ENCODE data around the gene AKR7A3. TPM values are rescaled to one million over a fixed set of nuclear protein-coding genes. Genes with fewer than 3 reads are reported as not detected.

The AKR7A3 gene
- total RNA-seq, 1 experiment from 2014 or later = 1.9 TPM

- Histone ChIP-seq H3K4me3 (ENCODE audit: low read depth, low read length, poor library complexity, severe bottlenecking) (no peak overlapping the region), H3K27ac (ENCODE audit: low read depth, low read length, poor library complexity, severe bottlenecking) (no peak overlapping the region), H3K4me1 (ENCODE audit: insufficient read depth, low read length, poor library complexity, severe bottlenecking) (no peaks in the 10 kb centered on the region), H3K36me3 (ENCODE audit: insufficient read depth, low read length, poor library complexity, severe bottlenecking) (no peaks in the 10 kb centered on the region), H3K27me3 (replicated peaks; ENCODE audit: insufficient read depth, low read depth, low read length, poor library complexity) (no peaks in the 10 kb centered on the region), H3K9me3 (ENCODE audit: low read depth, low read length, poor library complexity, severe bottlenecking) (no peaks in the 10 kb centered on the region)
- BruUV-seq (replicated peaks) = no TSS peak
- ChIA-PET CTCF (no interaction called here), POLR2A (ENCODE audit: low non-redundant PET) (no interaction called here)
- intact Hi-C loops (cut with micrococcal nuclease; ENCODE audit: unreplicated experiment) = no loop called here
- DNase-seq (ENCODE audit: low spot score) = no peak
- TF ChIP-seq CTCF (conservative IDR thresholded peaks at IDR 0.05; ENCODE audit: low read depth, low read length) (no peak), EZH2 (IDR thresholded peaks at IDR 0.05; ENCODE audit: borderline replicate concordance, low read depth, low read length, poor library complexity, severe bottlenecking) (no peak)
Observed at GRCh38 chr1:19336543-19336942, 48.0 kb upstream of the AKR7A3 start.

- H3K36me3 ChIP-seq (ENCODE audit: insufficient read depth, low read length, poor library complexity, severe bottlenecking) = no peaks in the 10 kb centered on the region
- TF ChIP-seq EZH2 (IDR thresholded peaks at IDR 0.05; ENCODE audit: borderline replicate concordance, low read depth, low read length, poor library complexity, severe bottlenecking) (no peak), CTCF (conservative IDR thresholded peaks at IDR 0.05; ENCODE audit: low read depth, low read length) (no peak)
- intact Hi-C loops (cut with micrococcal nuclease; ENCODE audit: unreplicated experiment) = no loop called here
- H3K27ac ChIP-seq (ENCODE audit: low read depth, low read length, poor library complexity, severe bottlenecking) = no peak overlapping the region
- CTCF ChIA-PET = no interaction called here
- POLR2A ChIA-PET (ENCODE audit: low non-redundant PET) = no interaction called here
- H3K4me1 ChIP-seq (ENCODE audit: insufficient read depth, low read length, poor library complexity, severe bottlenecking) = no peaks in the 10 kb centered on the region
- no peaks in the 10 kb centered on the region for H3K9me3 ChIP-seq (ENCODE audit: low read depth, low read length, poor library complexity, severe bottlenecking)
- DNase-seq (ENCODE audit: low spot score) = no peak
- no peak overlapping the region for H3K4me3 ChIP-seq (ENCODE audit: low read depth, low read length, poor library complexity, severe bottlenecking)
- no peaks in the 10 kb centered on the region for H3K27me3 ChIP-seq (replicated peaks; ENCODE audit: insufficient read depth, low read depth, low read length, poor library complexity)
- BruUV-seq (replicated peaks) = no TSS peak
Observed at GRCh38 chr1:19333587-19334354, 45.2 kb upstream of the AKR7A3 start.

GRCh38 chr1:19332832-19333231 lies 44.3 kb upstream of the AKR7A3 start:
- no peak overlapping the region for H3K27ac ChIP-seq (ENCODE audit: low read depth, low read length, poor library complexity, severe bottlenecking)
- ChIA-PET POLR2A (ENCODE audit: low non-redundant PET) (no interaction called here), CTCF (no interaction called here)
- no TSS peak for BruUV-seq (replicated peaks)
- no peaks in the 10 kb centered on the region for H3K9me3 ChIP-seq (ENCODE audit: low read depth, low read length, poor library complexity, severe bottlenecking)
- peaks cover under 1% of the 10 kb centered on the region for H3K36me3 ChIP-seq (ENCODE audit: insufficient read depth, low read length, poor library complexity, severe bottlenecking)
- TF ChIP-seq EZH2 (IDR thresholded peaks at IDR 0.05; ENCODE audit: borderline replicate concordance, low read depth, low read length, poor library complexity, severe bottlenecking) (no peak), CTCF (conservative IDR thresholded peaks at IDR 0.05; ENCODE audit: low read depth, low read length) (no peak)
- DNase-seq (ENCODE audit: low spot score) = no peak
- H3K27me3 ChIP-seq (replicated peaks; ENCODE audit: insufficient read depth, low read depth, low read length, poor library complexity) = no peaks in the 10 kb centered on the region
- H3K4me1 ChIP-seq (ENCODE audit: insufficient read depth, low read length, poor library complexity, severe bottlenecking) = no peaks in the 10 kb centered on the region
- no peak overlapping the region for H3K4me3 ChIP-seq (ENCODE audit: low read depth, low read length, poor library complexity, severe bottlenecking)
- intact Hi-C loops (cut with micrococcal nuclease; ENCODE audit: unreplicated experiment) = no loop called here

Data from A673 (cell line).